Measurements from ENCODE around the gene GPC6.

Gene GPC6

GRCh38 chr13:93539914-93540313 is 313.3 kb downstream of the GPC6 start:
- TF ChIP-seq CTCF (IDR thresholded peaks at IDR 0.05; ENCODE audit: low read depth, low read length, missing control alignments): no peak
- no peak for DNase-seq (ENCODE audit: low read depth)
- no peak overlapping the region for H3K4me3 ChIP-seq (ENCODE audit: low read depth, low read length)

GRCh38 chr13:93547886-93548285 is 321.3 kb downstream of the GPC6 start:
- DNase-seq (ENCODE audit: low read depth): no peak
- no peak for TF ChIP-seq CTCF (IDR thresholded peaks at IDR 0.05; ENCODE audit: low read depth, low read length, missing control alignments)
- no peak overlapping the region for H3K4me3 ChIP-seq (ENCODE audit: low read depth, low read length)

GRCh38 chr13:93549326-93550005 is 322.9 kb downstream of the GPC6 start:
- no peak for TF ChIP-seq CTCF (IDR thresholded peaks at IDR 0.05; ENCODE audit: low read depth, low read length, missing control alignments)
- no peak for DNase-seq (ENCODE audit: low read depth)
- H3K4me3 ChIP-seq (ENCODE audit: low read depth, low read length): no peak overlapping the region

GRCh38 chr13:93550236-93550635 is 323.6 kb downstream of the GPC6 start:
- DNase-seq (ENCODE audit: low read depth): no peak
- H3K4me3 ChIP-seq (ENCODE audit: low read depth, low read length): no peak overlapping the region
- no peak for TF ChIP-seq CTCF (IDR thresholded peaks at IDR 0.05; ENCODE audit: low read depth, low read length, missing control alignments)

GRCh38 chr13:93552596-93552995 is 326.0 kb downstream of the GPC6 start:
- TF ChIP-seq CTCF (IDR thresholded peaks at IDR 0.05; ENCODE audit: low read depth, low read length, missing control alignments): no peak
- no peak for DNase-seq (ENCODE audit: low read depth)
- no peak overlapping the region for H3K4me3 ChIP-seq (ENCODE audit: low read depth, low read length)

- no peak for DNase-seq (ENCODE audit: low read depth)
Measured at GRCh38 chr13:93554514-93554913, 327.9 kb downstream of the GPC6 start.

More at GRCh38 chr13:93554514-93554913, 327.9 kb downstream of the GPC6 start:
- no peak overlapping the region for H3K4me3 ChIP-seq (ENCODE audit: low read depth, low read length)
- TF ChIP-seq CTCF (IDR thresholded peaks at IDR 0.05; ENCODE audit: low read depth, low read length, missing control alignments): no peak

Data from GM12864 (cell line).